CD14-positive monocyte (primary cell): ENCODE results near the gene CACNB1. TPM values are rescaled to one million over a fixed set of nuclear protein-coding genes. Genes with fewer than 3 reads are reported as not detected.
A peak's percentile ranks its signal among the peaks of the same experiment; 100 is the strongest.

Experiments used
- DNase-seq, 3 donors: peaks; one replicate each; pipeline ENCODE4 v3.0.0-alpha.2; 2011 to 2022
- H2AFZ ChIP-seq: 2 replicates; pipeline ENCODE4 v1.6.0; 2012; ENCODE audit warnings: mild to moderate bottlenecking, low read depth, low read length, inconsistent platforms; ENCODE audit not compliant: insufficient read depth, poor library complexity, severe bottlenecking
- H3K27ac ChIP-seq, 2 donors: 1 replicate in 1 of 2; 2 replicates in 1 of 2; pipeline ENCODE4 v1.5.1; 2012 to 2013; ENCODE audit warnings: low read length in 2 of 2, control low read depth in 1 of 2, inconsistent platforms in 1 of 2, low read depth in 1 of 2, mild to moderate bottlenecking in 1 of 2
- H3K27me3 ChIP-seq, 2 donors: one replicate each; pipeline versions ENCODE4 v1.6.0 to v1.6.1; 2011 to 2013; ENCODE audit warnings: low read length in 2 of 2; ENCODE audit not compliant: control insufficient read depth in 2 of 2, insufficient read depth in 2 of 2
- H3K36me3 ChIP-seq, 2 donors: replicated peaks in 1 of 2; 1 replicate in 1 of 2; 2 replicates in 1 of 2; pipeline versions ENCODE4 v1.5.1 to v1.6.1; 2012 to 2013; ENCODE audit warnings: low read length in 2 of 2, control low read depth in 1 of 2, inconsistent platforms in 1 of 2, mild to moderate bottlenecking in 1 of 2; ENCODE audit not compliant: insufficient read depth in 2 of 2, control insufficient read depth in 1 of 2
- H3K4me1 ChIP-seq, 2 donors: 1 replicate in 1 of 2; 2 replicates in 1 of 2; pipeline versions ENCODE4 v1.5.1 to v1.6.1; 2012 to 2013; ENCODE audit warnings: low read length in 2 of 2, control low read depth in 1 of 2, inconsistent platforms in 1 of 2, mild to moderate bottlenecking in 1 of 2, moderate library complexity in 1 of 2; ENCODE audit not compliant: insufficient read depth in 2 of 2, control insufficient read depth in 1 of 2
- H3K4me2 ChIP-seq: replicated peaks from 2 replicates; pipeline ENCODE3; 2012; ENCODE audit warnings: low read length, moderate library complexity, mild to moderate bottlenecking; ENCODE audit not compliant: poor library complexity, severe bottlenecking; ENCODE audit errors: extremely low read depth
- H3K4me3 ChIP-seq, 3 experiments: fragments of 200-600 bp in 1 of 3; sonication (generic) in 1 of 3; replicated peaks in 1 of 3; 1 replicate in 2 of 3; 2 replicates in 1 of 3; pipeline ENCODE4 v1.5.1; 2011 to 2013; ENCODE audit warnings: low read length in 3 of 3, mild to moderate bottlenecking in 3 of 3, control low read depth in 2 of 3, low read depth in 2 of 3, inconsistent platforms in 1 of 3, moderate library complexity in 1 of 3
- H3K79me2 ChIP-seq: 2 replicates; pipeline ENCODE4 v1.6.0; 2012; ENCODE audit warnings: mild to moderate bottlenecking, control low read depth, inconsistent platforms, low read length, moderate library complexity; ENCODE audit not compliant: insufficient read depth
- H3K9ac ChIP-seq: 2 replicates; pipeline ENCODE4 v1.6.0; 2017; ENCODE audit warnings: low read length, mild to moderate bottlenecking; ENCODE audit not compliant: insufficient read depth, poor library complexity, severe bottlenecking
- H3K9me3 ChIP-seq, 2 donors: replicated peaks in 1 of 2; 1 replicate in 1 of 2; 2 replicates in 1 of 2; pipeline versions ENCODE4 v1.5.1 to v1.6.1; 2012 to 2013; ENCODE audit warnings: low read length in 2 of 2, control low read depth in 1 of 2; ENCODE audit not compliant: control insufficient read depth in 1 of 2, insufficient read depth in 1 of 2
- H4K20me1 ChIP-seq: 2 replicates; pipeline ENCODE4 v1.6.0; 2012; ENCODE audit warnings: mild to moderate bottlenecking, low read length, control low read depth, moderate library complexity; ENCODE audit not compliant: insufficient read depth
- H3K27ac Mint-ChIP-seq, 7 donors: one replicate each; pipeline ENCODE4 v1.8.0; 2020; ENCODE audit warnings: mild to moderate bottlenecking in 7 of 7, mixed read lengths in 7 of 7, moderate library complexity in 6 of 7, inconsistent platforms in 2 of 7
- H3K27me3 Mint-ChIP-seq, 3 donors: one replicate each; pipeline ENCODE4 v1.8.0; 2021 to 2022; ENCODE audit warnings: low read depth in 3 of 3, mild to moderate bottlenecking in 3 of 3, mixed read lengths in 3 of 3, moderate library complexity in 3 of 3, inconsistent platforms in 1 of 3
- H3K36me3 Mint-ChIP-seq, 2 donors: one replicate each; pipeline ENCODE4 v1.8.0; 2020; ENCODE audit warnings: mixed read lengths in 2 of 2, inconsistent platforms in 1 of 2, mild to moderate bottlenecking in 1 of 2
- H3K4me1 Mint-ChIP-seq: one replicate; pipeline ENCODE4 v1.8.0; 2020; ENCODE audit warnings: mild to moderate bottlenecking, mixed read lengths
- H3K4me3 Mint-ChIP-seq, 2 donors: one replicate each; pipeline ENCODE4 v1.8.0; 2020; ENCODE audit warnings: mild to moderate bottlenecking in 2 of 2, mixed read lengths in 2 of 2, moderate library complexity in 1 of 2
- H3K9me3 Mint-ChIP-seq, 7 donors: one replicate each; pipeline ENCODE4 v1.8.0; 2020 to 2022; ENCODE audit warnings: mixed read lengths in 7 of 7, mild to moderate bottlenecking in 6 of 7, moderate library complexity in 6 of 7, inconsistent platforms in 2 of 7
- CTCF ChIP-seq: fragments of 200-600 bp; IDR thresholded peaks from one replicate; pipeline ENCODE4 v1.8.0; 2022; ENCODE audit warnings: antibody characterized with exemption, mild to moderate bottlenecking
- WGBS: methylation state at CpG from one replicate; pipeline ENCODE4 v1.1.5; 2013; ENCODE audit warnings: missing lambda C conversion rate; ENCODE audit not compliant: insufficient coverage; 5-methylcytosine and 5-hydroxymethylcytosine counted together
- intact Hi-C, 2 donors: fragments of 100-400 bp; cut with micrococcal nuclease; formaldehyde crosslinking; loops; one replicate each; pipeline versions ENCODE4 v1.15.0 to v1.15.1; 2023
- polyA plus RNA-seq, 3 donors: library from polyadenylated mRNA; depleted of rRNA in 1 of 3; unstranded in 2 of 3; stranded (reverse) in 1 of 3; fragments of 300-500 nt in 2 of 3; fragments of >200 nt in 1 of 3; fragmentation: Illumina TruSeq in 2 of 3; gene quantifications; 1 replicate in 2 of 3; 2 replicates in 1 of 3; pipeline ENCODE4 v1.2.3, GENCODE V29; 2012 to 2021

The CACNB1 gene
- polyA plus RNA-seq, 3 donors = 0.13 to 22.1 (median 0.31) TPM

GRCh38 chr17:39236981-39237441 lies 39.5 kb upstream of the CACNB1 start:
- H3K4me3 Mint-ChIP-seq = no peak overlapping the region

GRCh38 chr17:39236450-39236927 lies 39.0 kb upstream of the CACNB1 start:
- Histone ChIP-seq H4K20me1 (no peaks in the 10 kb centered on the region), H3K27ac (no peak overlapping the region), H3K9ac (no peak overlapping the region), H3K79me2 (no peaks in the 10 kb centered on the region), H3K36me3 (no peaks in the 10 kb centered on the region), H3K4me3 (no peak overlapping the region), H3K4me1 (peaks cover 14 to 17% of the 10 kb centered on the region in 2 donors), H3K27me3 (peaks cover 0 to 18% of the 10 kb centered on the region in 2 donors), H2AFZ (no peak overlapping the region), H3K9me3 (no peaks in the 10 kb centered on the region), H3K4me2 (no peak overlapping the region)
- intact Hi-C loops = loop anchor here (10.0 kb wide), 3 partner anchors 72 to 242 kb away; partner anchors contain the start of gene ARL5C (in 1 of the 2)
- Mint-ChIP-seq H3K4me1 (peaks cover 28% of the 10 kb centered on the region), H3K27ac (peak overlapping the region in 1 of 7 donors; percentile 60), H3K9me3 (peaks cover 0 to 4% (median 0%) of the 10 kb centered on the region in 7 donors), H3K36me3 (no peaks in the 10 kb centered on the region), H3K27me3 (peaks cover 9 to 34% (median 21%) of the 10 kb centered on the region in 3 donors), H3K4me3 (no peak overlapping the region)
- TF ChIP-seq CTCF = no peak
- no peak for DNase-seq
- 79% methylated on average over 2 of the region's 5 CpGs for WGBS

More at GRCh38 chr17:39236981-39237441, 39.5 kb upstream of the CACNB1 start:
- intact Hi-C loops = loop anchor here (10.0 kb wide), 3 partner anchors 72 to 242 kb away; partner anchors contain the start of gene ARL5C (in 1 of the 2)
- Histone ChIP-seq H3K9me3 (no peaks in the 10 kb centered on the region), H3K27ac (no peak overlapping the region), H3K4me1 (peaks cover 9 to 12% of the 10 kb centered on the region in 2 donors), H3K36me3 (no peaks in the 10 kb centered on the region), H3K9ac (no peak overlapping the region), H3K4me2 (no peak overlapping the region), H3K4me3 (no peak overlapping the region), H4K20me1 (no peaks in the 10 kb centered on the region), H3K79me2 (no peaks in the 10 kb centered on the region), H2AFZ (no peak overlapping the region), H3K27me3 (peaks cover 0 to 13% of the 10 kb centered on the region in 2 donors)
- Mint-ChIP-seq H3K9me3 (peaks cover 0 to 2% (median 0%) of the 10 kb centered on the region in 7 donors), H3K36me3 (no peaks in the 10 kb centered on the region), H3K27me3 (peaks cover 4 to 28% (median 19%) of the 10 kb centered on the region in 3 donors), H3K27ac (no peak overlapping the region), H3K4me1 (peaks cover 22% of the 10 kb centered on the region)
- no peak for TF ChIP-seq CTCF
- DNase-seq = no peak
- WGBS = 93% methylated on average over 5 of the region's 6 CpGs
